GM12878 (cell line): Measurements from ENCODE around the gene TRAF3IP3. TPM values are rescaled to one million over a fixed set of nuclear protein-coding genes. Genes with fewer than 3 reads are reported as not detected.

Source experiments
- ATAC-seq: fragments of 200-7000 bp; cut with Tn5 transposase; 3 replicates; pipeline ENCODE4 v1.9.1; 2020; ENCODE audit warnings: mild to moderate bottlenecking, moderate library complexity
- BruUV-seq: library from RNA; stranded (reverse); fragments of 400-500 nt; replicated peaks from 2 replicates; lab custom pipeline; 2021; lab: Mats Ljungman, UMichigan
- CTCF ChIA-PET: fragments of 300-600 bp; sonication (Branson Sonifier 250); formaldehyde crosslinking; extraction: SDS; loops from one replicate; lab custom pipeline; 2021; ENCODE audit warnings: inconsistent platforms; lab: Yijun Ruan, JAX
- POLR2A ChIA-PET: fragments of 350-600 bp; formaldehyde crosslinking; extraction: SDS; loops from one replicate; lab custom pipeline; 2021; ENCODE audit warnings: inconsistent platforms; lab: Charles Lee
- RAD21 ChIA-PET: fragments of 300-600 bp; sonication (Branson Sonifier 250); formaldehyde crosslinking; loops from one replicate; lab custom pipeline; 2023; ENCODE audit warnings: antibody characterized with exemption; ENCODE audit not compliant: unreplicated experiment; lab: Charles Lee
- SMC1A ChIA-PET: fragments of 300-600 bp; sonication (Branson Sonifier 250); formaldehyde crosslinking; loops from one replicate; lab custom pipeline; 2023; ENCODE audit not compliant: unreplicated experiment, uncharacterized antibody; lab: Charles Lee
- DNase-seq: peaks from one replicate; pipeline ENCODE4 v3.0.0-alpha.2; 2011; ENCODE audit warnings: low read depth, low spot score
- FAIRE-seq: peaks from 3 replicates; lab custom pipeline; 2011; peaks lifted over from hg19 to GRCh38; lab: Jason Lieb, UNC
- H2AFZ ChIP-seq: 2 replicates; pipeline ENCODE4 v1.6.0; 2011; ENCODE audit warnings: low read depth, low read length, control low read depth; ENCODE audit not compliant: control insufficient read depth
- H3K27ac ChIP-seq: 2 replicates; pipeline ENCODE4 v1.5.1; 2011; ENCODE audit warnings: control low read depth; ENCODE audit not compliant: control insufficient read depth, insufficient read depth
- H3K27me3 ChIP-seq, 2 experiments: replicated peaks in 1 of 2; 2 replicates each; pipeline versions ENCODE4 v1.6.0 to v1.6.1; 2011; ENCODE audit warnings: low read length in 1 of 2; ENCODE audit not compliant: control insufficient read depth in 2 of 2, insufficient read depth in 2 of 2
- H3K36me3 ChIP-seq, 2 experiments: 2 replicates each; pipeline ENCODE4 v1.5.1; 2011; ENCODE audit warnings: low read length in 1 of 2; ENCODE audit not compliant: control insufficient read depth in 2 of 2, insufficient read depth in 2 of 2
- H3K4me1 ChIP-seq: 2 replicates; pipeline ENCODE4 v1.6.1; 2011; ENCODE audit warnings: mild to moderate bottlenecking, low read length, moderate library complexity, mixed read lengths; ENCODE audit not compliant: control insufficient read depth, insufficient read depth
- H3K4me2 ChIP-seq: 2 replicates; pipeline ENCODE4 v1.6.0; 2011; ENCODE audit warnings: control low read depth; ENCODE audit not compliant: control insufficient read depth, insufficient read depth
- H3K4me3 ChIP-seq: fragments of 200-600 bp; sonication (generic); 2 replicates; pipeline ENCODE4 v1.5.1; 2016
- H3K79me2 ChIP-seq: 2 replicates; pipeline ENCODE4 v1.6.0; 2011; ENCODE audit warnings: low read length; ENCODE audit not compliant: control insufficient read depth, insufficient read depth
- H3K9ac ChIP-seq: 2 replicates; pipeline ENCODE4 v1.8.0; 2011; ENCODE audit warnings: low read length, control low read depth, mixed read lengths; ENCODE audit not compliant: control insufficient read depth, insufficient read depth
- H3K9me3 ChIP-seq: replicated peaks from 3 replicates; pipeline ENCODE4 v1.5.1; 2011; ENCODE audit warnings: mild to moderate bottlenecking, low read length; ENCODE audit not compliant: control insufficient read depth, insufficient read depth
- H4K20me1 ChIP-seq: 2 replicates; pipeline ENCODE4 v1.6.0; 2011; ENCODE audit not compliant: control insufficient read depth, insufficient read depth
- ATF7 ChIP-seq: fragments of 450-650 bp; IDR thresholded peaks from 2 replicates; pipeline ENCODE4 v1.6.1; 2016; ENCODE audit warnings: low read depth, mild to moderate bottlenecking
- BCL11A ChIP-seq: IDR thresholded peaks from 2 replicates; pipeline ENCODE4 v1.6.1; 2011; ENCODE audit warnings: low read depth, low read length
- CHD4 ChIP-seq: fragments of 200-600 bp; sonication (generic); IDR thresholded peaks from 2 replicates; pipeline ENCODE4 v1.6.1; 2016; ENCODE audit warnings: mild to moderate bottlenecking
- CREB1 ChIP-seq: IDR thresholded peaks from 2 replicates; pipeline ENCODE4 v1.6.1; 2012; ENCODE audit warnings: low read depth, mild to moderate bottlenecking, inconsistent platforms
- FOXK2 ChIP-seq: fragments of 450-650 bp; IDR thresholded peaks from 2 replicates; pipeline ENCODE4 v1.6.1; 2017; ENCODE audit warnings: mild to moderate bottlenecking, moderate library complexity
- LARP7 ChIP-seq: fragments of 450-650 bp; IDR thresholded peaks from 2 replicates; pipeline ENCODE4 v1.6.1; 2017; ENCODE audit warnings: mild to moderate bottlenecking
- NR2C2 ChIP-seq: IDR thresholded peaks from 2 replicates; pipeline ENCODE4 v1.6.1; 2011; ENCODE audit warnings: borderline replicate concordance, low read depth; ENCODE audit not compliant: control insufficient read depth, insufficient read length
- RCOR1 ChIP-seq: conservative IDR thresholded peaks from 2 replicates; pipeline ENCODE4 v1.6.1; 2012; ENCODE audit warnings: low read depth, low read length, improper control_type of control experiment
- SMAD5 ChIP-seq: IDR thresholded peaks from 2 replicates; pipeline ENCODE4 v1.6.1; 2016; ENCODE audit warnings: antibody characterized with exemption, low read depth
- SP1 ChIP-seq: IDR thresholded peaks from one replicate; pipeline ENCODE4 v1.6.1; 2011; ENCODE audit warnings: low read depth, low read length
- WGBS: methylation state at CpG from one replicate; pipeline ENCODE4 v1.1.6; 2016; ENCODE audit warnings: low lambda C conversion rate; ENCODE audit not compliant: insufficient replicate concordance, insufficient coverage; ENCODE audit errors: missing lambda C conversion rate; 5-methylcytosine and 5-hydroxymethylcytosine counted together
- in situ Hi-C: fragments of 300-500 bp; cut with MboI; formaldehyde crosslinking; loops from 9 replicates; pipeline ENCODE4 v1.14.3; 2018; ENCODE audit warnings: mixed read lengths
- intact Hi-C: fragments of 100-400 bp; cut with micrococcal nuclease; formaldehyde crosslinking; loops from one replicate; pipeline ENCODE4 v1.14.2; 2022; ENCODE audit not compliant: unreplicated experiment
- polyA plus RNA-seq, 11 experiments: library from polyadenylated mRNA; depleted of rRNA in 4 of 11; unstranded in 6 of 11; stranded (reverse) in 5 of 11; fragments of >200 nt; fragmentation: Nextera tagmentation in 4 of 11; fragmentation: Illumina TruSeq in 1 of 11; extraction: Ambion mirVana in 4 of 11; extraction: Trizol in 1 of 11; gene quantifications; 1 replicate in 1 of 11; 2 replicates in 10 of 11; pipeline versions ENCODE4 v1.2.1 to v1.2.3, GENCODE V29; 2011 to 2016; ENCODE audit warnings: inconsistent platforms in 2 of 11, missing spikeins in 2 of 11, low read depth in 1 of 11
- total RNA-seq, 4 experiments: library from RNA; depleted of rRNA in 3 of 4; stranded (reverse); fragments of >200 nt in 3 of 4; fragmentation: Illumina TruSeq in 1 of 4; extraction: Trizol in 1 of 4; gene quantifications; 2 replicates each; pipeline versions ENCODE4 v1.2.1 to v1.2.3, GENCODE V29; 2013 to 2021
- TF ChIP-seq, protein P1 (sequence below): fragments of 450-650 bp; IDR thresholded peaks from 2 replicates; pipeline ENCODE4 v1.6.1; 2017; ENCODE audit warnings: antibody characterized with exemption, mild to moderate bottlenecking, moderate library complexity

The TRAF3IP3 gene
- total and polyA plus RNA-seq, 10 of the 15 experiments (the other 5 are each of a cell fraction or from before 2014, with no cell fraction given), result 61.6 to 121 (median 96.5) TPM

DNA sequence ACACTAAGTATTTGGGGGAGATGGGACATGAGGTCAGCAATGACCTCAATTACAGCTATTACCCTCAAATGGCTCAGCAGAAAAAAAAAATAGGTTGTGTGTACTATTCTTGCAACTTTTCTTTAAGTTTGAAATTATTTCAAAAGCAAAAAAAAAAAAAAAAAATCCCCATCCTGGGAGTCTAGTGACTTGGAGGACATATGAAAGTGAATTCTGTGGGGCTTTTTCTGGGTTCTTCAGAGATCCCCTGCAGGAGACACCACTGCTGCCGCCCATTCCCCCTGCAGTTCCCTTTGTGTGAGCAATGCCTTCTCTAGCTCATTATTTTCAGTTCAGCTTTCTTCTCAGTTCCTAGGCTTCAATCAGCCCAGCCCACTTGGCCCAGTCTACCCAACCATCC, 34.5 kb upstream of the TRAF3IP3 start:
- no peak for DNase-seq
- peak; percentile 52 for ATAC-seq
- Histone ChIP-seq H2AFZ (no peak overlapping the region), H3K36me3 (no peaks in the 10 kb centered on the region), H3K27ac (no peak overlapping the region), H3K27me3 (no peaks in the 10 kb centered on the region), H3K4me3 (no peak overlapping the region), H3K4me2 (no peak overlapping the region), H3K9ac (no peak overlapping the region), H3K9me3 (no peaks in the 10 kb centered on the region), H4K20me1 (no peaks in the 10 kb centered on the region), H3K79me2 (no peaks in the 10 kb centered on the region), H3K4me1 (no peaks in the 10 kb centered on the region; the same call in 1 of the 2 replicates)
- TF ChIP-seq SP1 (no peak), CREB1 (peak; percentile 22; the same call in 1 of the 2 replicates)
- POLR2A ChIA-PET, result interaction anchor here (0.6 to 0.7 kb wide), 3 partner anchors 16 to 754 kb away, joined by 4 to 6 read pairs (median 4); partner anchors contain the start of gene HSD11B1
- 0% methylated on average over 1 of the region's 1 CpG for WGBS
- in situ Hi-C loops, result no loop called here
- no peak for FAIRE-seq
- BruUV-seq, result no TSS peak
- CTCF ChIA-PET, result interaction anchor here (0.6 to 1.6 kb wide), 5 partner anchors 10 to 144 kb away, joined by 3 to 4 read pairs (median 3); partner anchors contain the start of gene LAMB3
- RAD21 ChIA-PET, result interaction anchor here (0.6 kb wide), 1 partner anchor 83 kb away, joined by 3 read pairs; no protein-coding TSS in a partner anchor
- intact Hi-C loops, result no loop called here
- SMC1A ChIA-PET, result interaction anchor here (1.5 kb wide), 1 partner anchor 15 kb away, joined by 3 read pairs; no protein-coding TSS in a partner anchor

- whole genome bisulfite sequencing, result 83% methylated on average over 3 of the region's 3 CpGs
- ChIA-PET SMC1A (interaction anchor here (0.8 to 3.0 kb wide), 4 partner anchors 10 to 138 kb away, joined by 3 to 14 read pairs (median 6); no protein-coding TSS in a partner anchor), RAD21 (no interaction called here), CTCF (interaction anchor here (1.0 to 1.3 kb wide), 3 partner anchors 20 to 157 kb away, joined by 3 to 5 read pairs (median 4); no protein-coding TSS in a partner anchor), POLR2A (interaction anchor here (1.2 kb wide), 1 partner anchor 14 kb away, joined by 3 read pairs; no protein-coding TSS in a partner anchor)
- Histone ChIP-seq H3K36me3 (no peaks in the 10 kb centered on the region), H4K20me1 (no peaks in the 10 kb centered on the region), H3K27me3 (no peaks in the 10 kb centered on the region), H2AFZ (no peak overlapping the region), H3K4me3 (no peak overlapping the region), H3K4me1 (no peaks in the 10 kb centered on the region; the same call in 1 of the 2 replicates), H3K79me2 (no peaks in the 10 kb centered on the region), H3K4me2 (no peak overlapping the region), H3K27ac (no peak overlapping the region), H3K9ac (no peak overlapping the region), H3K9me3 (no peaks in the 10 kb centered on the region)
- intact Hi-C loops (no loop called here), in situ Hi-C loops (no loop called here)
- FAIRE-seq (no peak), ATAC-seq (no peak), DNase-seq (no peak)
- BruUV-seq, result no TSS peak
- TF ChIP-seq CHD4, result no peak
- no peak for TF ChIP-seq FOXK2
- TF ChIP-seq BCL11A, result no peak
- TF ChIP-seq RCOR1, result no peak
- TF ChIP-seq, protein P1, sequence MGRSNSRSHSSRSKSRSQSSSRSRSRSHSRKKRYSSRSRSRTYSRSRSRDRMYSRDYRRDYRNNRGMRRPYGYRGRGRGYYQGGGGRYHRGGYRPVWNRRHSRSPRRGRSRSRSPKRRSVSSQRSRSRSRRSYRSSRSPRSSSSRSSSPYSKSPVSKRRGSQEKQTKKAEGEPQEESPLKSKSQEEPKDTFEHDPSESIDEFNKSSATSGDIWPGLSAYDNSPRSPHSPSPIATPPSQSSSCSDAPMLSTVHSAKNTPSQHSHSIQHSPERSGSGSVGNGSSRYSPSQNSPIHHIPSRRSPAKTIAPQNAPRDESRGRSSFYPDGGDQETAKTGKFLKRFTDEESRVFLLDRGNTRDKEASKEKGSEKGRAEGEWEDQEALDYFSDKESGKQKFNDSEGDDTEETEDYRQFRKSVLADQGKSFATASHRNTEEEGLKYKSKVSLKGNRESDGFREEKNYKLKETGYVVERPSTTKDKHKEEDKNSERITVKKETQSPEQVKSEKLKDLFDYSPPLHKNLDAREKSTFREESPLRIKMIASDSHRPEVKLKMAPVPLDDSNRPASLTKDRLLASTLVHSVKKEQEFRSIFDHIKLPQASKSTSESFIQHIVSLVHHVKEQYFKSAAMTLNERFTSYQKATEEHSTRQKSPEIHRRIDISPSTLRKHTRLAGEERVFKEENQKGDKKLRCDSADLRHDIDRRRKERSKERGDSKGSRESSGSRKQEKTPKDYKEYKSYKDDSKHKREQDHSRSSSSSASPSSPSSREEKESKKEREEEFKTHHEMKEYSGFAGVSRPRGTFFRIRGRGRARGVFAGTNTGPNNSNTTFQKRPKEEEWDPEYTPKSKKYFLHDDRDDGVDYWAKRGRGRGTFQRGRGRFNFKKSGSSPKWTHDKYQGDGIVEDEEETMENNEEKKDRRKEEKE, result no peak
- no peak for TF ChIP-seq NR2C2
- no peak for TF ChIP-seq SMAD5
- no peak for TF ChIP-seq LARP7
- no peak for TF ChIP-seq ATF7
Observed at GRCh38 chr1:209723265-209723664, 32.6 kb upstream of the TRAF3IP3 start.
